IPS DF 6.9 (cell line): ENCODE results near the gene SKP2.

Experiments used
- DNase-seq: peaks from one replicate; pipeline ENCODE4 v3.0.0-alpha.2; 2013; ENCODE audit warnings: low read depth, low spot score
- H3K27ac ChIP-seq: one replicate; pipeline ENCODE4 v1.5.1; 2013; ENCODE audit warnings: low read length, control low read depth
- H3K27me3 ChIP-seq: 2 replicates; pipeline ENCODE4 v1.6.1; 2013; ENCODE audit warnings: mild to moderate bottlenecking, low read length; ENCODE audit not compliant: control insufficient read depth, insufficient read depth
- H3K36me3 ChIP-seq: 2 replicates; pipeline ENCODE4 v1.6.1; 2013; ENCODE audit warnings: low read length; ENCODE audit not compliant: control insufficient read depth, insufficient read depth
- H3K4me1 ChIP-seq: 2 replicates; pipeline ENCODE4 v1.6.1; 2013; ENCODE audit warnings: low read length; ENCODE audit not compliant: control insufficient read depth, insufficient read depth
- H3K4me3 ChIP-seq: 2 replicates; pipeline ENCODE4 v1.5.1; 2013; ENCODE audit warnings: mild to moderate bottlenecking, low read length
- H3K9me3 ChIP-seq: 2 replicates; pipeline ENCODE4 v1.6.1; 2013; ENCODE audit warnings: low read length, inconsistent platforms; ENCODE audit not compliant: control insufficient read depth, insufficient read depth
- WGBS: extraction: QIAGEN DNeasy Blood & Tissue Kit; methylation state at CpG from one replicate; pipeline ENCODE4 v1.1.7; 2013; ENCODE audit warnings: mixed read lengths, missing lambda C conversion rate; ENCODE audit not compliant: insufficient read length, insufficient coverage; 5-methylcytosine and 5-hydroxymethylcytosine counted together

SKP2 gene

DNA sequence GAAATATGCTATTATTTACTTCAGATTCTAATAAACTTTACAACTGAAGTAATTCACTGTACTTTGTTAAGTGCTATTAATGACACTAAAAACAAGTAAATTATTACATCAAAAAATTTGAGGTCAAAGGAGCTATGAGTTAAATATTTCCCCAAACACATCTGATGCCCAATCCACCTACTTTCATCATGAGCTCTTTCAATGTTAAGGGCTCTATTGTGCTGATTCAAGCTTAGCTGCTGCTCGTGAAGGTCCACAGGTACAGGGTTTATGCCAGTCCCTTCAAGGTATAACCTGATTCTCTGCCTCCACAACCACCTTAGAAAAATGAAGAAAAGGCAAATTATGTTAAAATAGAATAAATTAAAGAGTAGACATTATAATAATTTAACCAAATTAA, 65.7 kb downstream of the SKP2 start:
- H3K36me3 ChIP-seq: no peaks in the 10 kb centered on the region
- no peak overlapping the region for H3K27ac ChIP-seq
- H3K4me3 ChIP-seq: no peak overlapping the region
- H3K9me3 ChIP-seq: no peaks in the 10 kb centered on the region
- no CpG with 5 or more reads among the region's 1 CpG for whole genome bisulfite sequencing
- H3K4me1 ChIP-seq: no peaks in the 10 kb centered on the region
- H3K27me3 ChIP-seq: no peaks in the 10 kb centered on the region
- no peak for DNase-seq

DNA sequence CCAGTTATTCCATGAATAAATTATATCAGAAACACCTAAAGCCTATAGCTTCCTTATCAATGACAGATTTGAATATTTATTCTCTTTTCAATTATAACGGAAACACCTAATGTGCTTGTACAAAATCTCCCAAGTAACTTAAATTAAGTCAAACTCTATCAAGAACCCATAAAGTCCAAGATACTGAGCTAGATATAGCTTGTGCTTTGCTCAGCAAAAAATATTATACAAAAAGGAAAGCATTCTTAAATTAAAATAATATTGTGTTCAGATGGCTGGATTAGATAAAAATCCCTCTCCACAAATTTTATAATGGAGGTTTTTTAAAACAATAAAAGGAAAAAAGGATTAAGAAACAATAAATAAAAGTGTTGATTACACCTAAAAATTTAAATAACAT, 66.1 kb downstream of the SKP2 start:
- DNase-seq: no peak
- Histone ChIP-seq H3K36me3 (no peaks in the 10 kb centered on the region), H3K9me3 (no peaks in the 10 kb centered on the region), H3K27me3 (no peaks in the 10 kb centered on the region), H3K4me3 (no peak overlapping the region), H3K4me1 (no peaks in the 10 kb centered on the region), H3K27ac (no peak overlapping the region)
- WGBS: no CpG with 5 or more reads among the region's 1 CpG

DNA sequence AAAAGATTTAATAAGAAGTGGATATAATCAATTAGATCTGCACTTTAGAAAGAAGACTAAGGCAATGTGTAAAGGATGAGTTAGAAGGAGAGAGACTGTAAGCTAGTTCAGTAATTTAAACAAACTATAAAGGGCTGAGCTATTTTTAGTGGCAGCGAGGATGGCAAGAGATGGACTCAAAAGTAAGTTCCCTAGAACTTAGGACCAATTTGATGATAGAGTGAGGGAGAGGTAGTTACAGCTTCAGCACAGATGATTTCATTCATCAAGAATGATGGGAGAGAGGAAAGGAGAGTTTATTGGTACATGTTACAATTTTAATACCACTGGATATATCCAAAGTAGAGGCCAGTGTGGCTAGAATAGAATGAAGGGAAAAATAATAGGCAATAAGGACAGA, 70.7 kb downstream of the SKP2 start:
- Histone ChIP-seq H3K27ac (no peak overlapping the region), H3K4me1 (no peaks in the 10 kb centered on the region), H3K4me3 (no peak overlapping the region), H3K27me3 (no peaks in the 10 kb centered on the region), H3K9me3 (no peaks in the 10 kb centered on the region), H3K36me3 (no peaks in the 10 kb centered on the region)
- WGBS: no CpG with 5 or more reads among the region's 1 CpG
- DNase-seq: no peak

DNA sequence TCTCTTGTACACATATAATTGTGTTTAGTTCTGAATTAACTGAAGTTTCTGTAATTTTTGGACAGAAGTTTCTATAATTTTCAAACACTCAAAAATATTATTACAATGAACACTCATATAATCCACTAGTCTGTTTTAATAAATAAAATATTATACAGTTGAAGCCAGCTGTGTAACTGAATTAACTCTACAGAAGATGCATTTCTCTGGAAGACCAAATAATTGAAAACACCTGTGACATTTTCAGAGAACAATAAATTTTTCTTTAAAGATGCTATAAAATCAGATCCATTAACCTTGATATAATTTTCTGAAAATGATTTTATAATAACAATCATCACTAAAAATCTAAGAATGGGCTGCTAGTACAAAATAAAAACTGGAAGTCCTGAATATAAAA, 75.1 kb downstream of the SKP2 start:
- Histone ChIP-seq H3K27me3 (no peaks in the 10 kb centered on the region), H3K36me3 (no peaks in the 10 kb centered on the region), H3K4me3 (no peak overlapping the region), H3K4me1 (no peaks in the 10 kb centered on the region), H3K9me3 (no peaks in the 10 kb centered on the region), H3K27ac (no peak overlapping the region)
- DNase-seq: no peak

DNA sequence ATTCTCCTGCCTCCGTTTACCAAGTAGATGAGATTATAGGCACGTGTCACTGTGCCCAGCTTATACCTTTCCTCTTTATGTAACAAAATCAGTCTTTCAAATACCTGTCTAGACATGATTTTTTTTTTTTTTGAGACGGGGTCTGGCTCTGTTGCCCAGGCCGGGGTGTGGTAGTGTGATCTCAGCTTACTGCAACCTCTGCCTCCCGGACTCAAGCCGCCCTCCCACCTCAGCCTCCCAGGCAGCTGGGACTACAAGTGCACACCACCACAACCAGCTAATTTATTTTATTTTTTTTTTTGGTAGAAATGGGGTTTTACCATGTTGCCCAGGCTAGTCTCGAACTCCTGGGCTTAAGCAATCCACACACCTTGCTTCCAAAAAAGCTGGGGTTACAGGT, 76.6 kb downstream of the SKP2 start:
- no CpG with 5 or more reads among the region's 7 CpGs for WGBS
- H3K27me3 ChIP-seq: no peaks in the 10 kb centered on the region
- DNase-seq: no peak
- H3K4me3 ChIP-seq: no peak overlapping the region
- no peaks in the 10 kb centered on the region for H3K9me3 ChIP-seq
- H3K36me3 ChIP-seq: no peaks in the 10 kb centered on the region
- no peaks in the 10 kb centered on the region for H3K4me1 ChIP-seq
- H3K27ac ChIP-seq: no peak overlapping the region

DNA sequence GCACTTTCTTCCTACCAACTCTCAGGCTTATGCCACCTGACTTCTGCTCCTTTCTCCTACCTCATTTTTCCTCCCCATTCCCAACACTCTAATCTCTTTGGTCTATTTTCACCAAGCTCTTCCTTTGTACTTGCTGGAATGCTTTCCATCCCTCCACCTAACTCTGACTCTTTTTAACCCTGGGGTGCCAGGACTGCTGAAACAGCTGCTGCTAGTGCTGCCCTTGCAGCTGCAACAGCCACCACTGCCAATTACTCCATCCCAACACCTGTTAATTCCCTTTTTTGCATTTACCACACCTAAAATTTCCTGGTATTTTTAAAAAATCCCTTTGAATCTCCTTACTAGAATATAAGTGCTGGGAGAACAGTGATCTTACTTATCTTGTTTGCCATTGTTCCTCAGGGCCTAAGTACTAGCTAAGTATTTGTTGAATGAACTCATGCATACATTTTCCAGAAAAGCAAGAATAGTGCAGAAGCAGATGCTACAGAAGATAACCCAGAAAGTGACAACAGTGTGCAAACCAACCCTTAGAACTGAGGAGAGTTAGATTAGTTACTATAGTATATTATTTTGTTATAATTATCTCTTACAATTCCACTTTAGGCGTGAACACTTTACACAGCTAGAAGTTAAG, 78.4 kb downstream of the SKP2 start:
- Histone ChIP-seq H3K36me3 (no peaks in the 10 kb centered on the region), H3K27ac (no peak overlapping the region), H3K9me3 (no peaks in the 10 kb centered on the region), H3K4me3 (no peak overlapping the region), H3K4me1 (no peaks in the 10 kb centered on the region), H3K27me3 (no peaks in the 10 kb centered on the region)
- DNase-seq: no peak
- WGBS: no CpG with 5 or more reads among the region's 1 CpG

DNA sequence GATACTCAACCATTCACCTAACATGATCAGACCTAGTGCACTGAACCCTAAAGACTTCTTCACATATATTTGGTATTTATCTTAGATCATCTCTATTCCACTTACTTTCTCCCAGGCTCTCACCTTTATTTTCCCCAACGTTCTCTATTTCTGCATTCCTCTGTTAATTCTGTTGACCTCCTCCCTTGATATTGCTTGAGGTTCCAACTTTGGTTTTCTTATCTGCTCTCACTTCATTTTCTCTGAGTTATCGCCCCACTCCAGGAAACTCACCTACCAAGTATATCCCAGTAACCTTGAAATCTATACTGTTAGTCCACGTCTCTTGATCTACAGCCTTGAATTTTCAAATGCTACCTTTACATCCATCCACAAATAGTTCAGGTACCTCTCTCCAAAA, 80.6 kb downstream of the SKP2 start:
- DNase-seq: no peak
- Histone ChIP-seq H3K4me3 (no peak overlapping the region), H3K27me3 (no peaks in the 10 kb centered on the region), H3K36me3 (no peaks in the 10 kb centered on the region), H3K4me1 (no peaks in the 10 kb centered on the region), H3K27ac (no peak overlapping the region), H3K9me3 (no peaks in the 10 kb centered on the region)
- 100% methylated on average over 1 of the region's 3 CpGs for WGBS
